IgD-negative memory B cell (primary cell): ENCODE results near the gene ATM. TPM values are rescaled to one million over a fixed set of nuclear protein-coding genes. Genes with fewer than 3 reads are reported as not detected.

Experiments
- H3K27ac Mint-ChIP-seq, 3 donors: one replicate each; pipeline ENCODE4 v1.8.0; 2020 to 2022; ENCODE audit warnings: mild to moderate bottlenecking in 3 of 3, mixed read lengths in 3 of 3, moderate library complexity in 1 of 3
- H3K27me3 Mint-ChIP-seq: one replicate; pipeline ENCODE4 v1.8.0; 2021; ENCODE audit warnings: mixed read lengths
- H3K36me3 Mint-ChIP-seq: one replicate; pipeline ENCODE4 v1.8.0; 2020; ENCODE audit warnings: mild to moderate bottlenecking, mixed read lengths
- H3K4me1 Mint-ChIP-seq, 3 donors: one replicate each; pipeline ENCODE4 v1.8.0; 2020 to 2022; ENCODE audit warnings: mixed read lengths in 3 of 3, mild to moderate bottlenecking in 1 of 3
- H3K4me3 Mint-ChIP-seq, 4 donors: one replicate each; pipeline ENCODE4 v1.8.0; 2020 to 2022; ENCODE audit warnings: mild to moderate bottlenecking in 4 of 4, mixed read lengths in 4 of 4, moderate library complexity in 3 of 4
- H3K9me3 Mint-ChIP-seq, 3 donors: one replicate each; pipeline ENCODE4 v1.8.0; 2020 to 2021; ENCODE audit warnings: mixed read lengths in 3 of 3, mild to moderate bottlenecking in 1 of 3
- polyA plus RNA-seq: library from polyadenylated mRNA; unstranded; fragments of 300-500 nt; fragmentation: Illumina TruSeq; gene quantifications from one replicate; pipeline ENCODE4 v1.2.3, GENCODE V29; 2021

The ATM gene
- polyA plus RNA-seq, 1 donor from 2014 or later = 48.7 TPM

GRCh38 chr11:108213784-108214183 lies 9.1 kb upstream of the ATM start:
- Mint-ChIP-seq H3K27ac (peak overlapping the region in 1 of 3 donors; percentile 41), H3K4me3 (peak overlapping the region in 1 of 4 donors; percentile 34), H3K4me1 (peaks cover 29 to 38% (median 36%) of the 10 kb centered on the region in 3 donors), H3K27me3 (no peaks in the 10 kb centered on the region), H3K9me3 (no peaks in the 10 kb centered on the region), H3K36me3 (peaks cover 19% of the 10 kb centered on the region)

- Mint-ChIP-seq H3K9me3 (no peaks in the 10 kb centered on the region), H3K36me3 (peaks cover 3% of the 10 kb centered on the region), H3K4me1 (peaks cover 48 to 53% (median 48%) of the 10 kb centered on the region in 3 donors), H3K4me3 (peak overlapping the region in 1 of 4 donors; percentile 54), H3K27ac (peak overlapping the region in 1 of 3 donors; percentile 65), H3K27me3 (no peaks in the 10 kb centered on the region)
Measured at GRCh38 chr11:108216988-108217387, 5.9 kb upstream of the ATM start.

GRCh38 chr11:108218455-108218854 lies 4.4 kb upstream of the ATM start:
- Mint-ChIP-seq H3K27me3 (no peaks in the 10 kb centered on the region), H3K27ac (peak overlapping the region in 1 of 3 donors; percentile 37), H3K4me3 (peak overlapping the region in 2 of 4 donors; percentile 37 to 73), H3K4me1 (peaks cover 48 to 52% (median 48%) of the 10 kb centered on the region in 3 donors), H3K36me3 (no peaks in the 10 kb centered on the region), H3K9me3 (no peaks in the 10 kb centered on the region)

GRCh38 chr11:108218912-108219783 lies 3.7 kb upstream of the ATM start:
- H3K27ac Mint-ChIP-seq = peak overlapping the region in 2 of 3 donors; percentile 13 to 37

GRCh38 chr11:108220721-108221336 lies 2.0 kb upstream of the ATM start:
- Mint-ChIP-seq H3K27me3 (no peaks in the 10 kb centered on the region), H3K36me3 (no peaks in the 10 kb centered on the region), H3K4me1 (peaks cover 46 to 52% (median 50%) of the 10 kb centered on the region in 3 donors), H3K27ac (peak overlapping the region in 1 of 3 donors; percentile 50), H3K4me3 (no peak overlapping the region), H3K9me3 (no peaks in the 10 kb centered on the region)

More at GRCh38 chr11:108218912-108219783, 3.7 kb upstream of the ATM start:
- Mint-ChIP-seq H3K9me3 (no peaks in the 10 kb centered on the region), H3K4me1 (peaks cover 46 to 50% (median 48%) of the 10 kb centered on the region in 3 donors), H3K36me3 (no peaks in the 10 kb centered on the region), H3K4me3 (peak overlapping the region in 3 of 4 donors; percentile 1 to 51 (median 37)), H3K27me3 (no peaks in the 10 kb centered on the region)

GRCh38 chr11:108221371-108221770 lies 1.5 kb upstream of the ATM start:
- H3K4me3 Mint-ChIP-seq = no peak overlapping the region
- peaks cover 41 to 53% (median 52%) of the 10 kb centered on the region in 3 donors for H3K4me1 Mint-ChIP-seq
- H3K27ac Mint-ChIP-seq = no peak overlapping the region
- peaks cover under 1% of the 10 kb centered on the region for H3K36me3 Mint-ChIP-seq
- no peaks in the 10 kb centered on the region for H3K27me3 Mint-ChIP-seq
- H3K9me3 Mint-ChIP-seq = no peaks in the 10 kb centered on the region

- H3K27me3 Mint-ChIP-seq = no peaks in the 10 kb centered on the region
- peaks cover 2% of the 10 kb centered on the region for H3K36me3 Mint-ChIP-seq
- no peak overlapping the region for H3K27ac Mint-ChIP-seq
- no peaks in the 10 kb centered on the region for H3K9me3 Mint-ChIP-seq
- no peak overlapping the region for H3K4me3 Mint-ChIP-seq
- peaks cover 35 to 52% (median 51%) of the 10 kb centered on the region in 3 donors for H3K4me1 Mint-ChIP-seq
Measured at GRCh38 chr11:108221911-108222573, 825 bp upstream of the ATM start.

GRCh38 chr11:108223348-108224149 lies 682 bp downstream of the ATM start:
- Mint-ChIP-seq H3K9me3 (no peaks in the 10 kb centered on the region), H3K4me3 (no peak overlapping the region), H3K27me3 (no peaks in the 10 kb centered on the region), H3K27ac (no peak overlapping the region), H3K36me3 (peaks cover 5% of the 10 kb centered on the region), H3K4me1 (peaks cover 30 to 50% (median 49%) of the 10 kb centered on the region in 3 donors)

GRCh38 chr11:108224366-108224765 lies 1.5 kb downstream of the ATM start:
- H3K27ac Mint-ChIP-seq = no peak overlapping the region
- H3K36me3 Mint-ChIP-seq = peaks cover 8% of the 10 kb centered on the region
- H3K4me1 Mint-ChIP-seq = peaks cover 27 to 46% (median 45%) of the 10 kb centered on the region in 3 donors
- H3K9me3 Mint-ChIP-seq = no peaks in the 10 kb centered on the region
- no peaks in the 10 kb centered on the region for H3K27me3 Mint-ChIP-seq
- H3K4me3 Mint-ChIP-seq = no peak overlapping the region

GRCh38 chr11:108224911-108225786 lies 2.3 kb downstream of the ATM start:
- Mint-ChIP-seq H3K9me3 (no peaks in the 10 kb centered on the region), H3K4me1 (peaks cover 21 to 41% (median 37%) of the 10 kb centered on the region in 3 donors), H3K27ac (no peak overlapping the region), H3K4me3 (no peak overlapping the region), H3K27me3 (no peaks in the 10 kb centered on the region), H3K36me3 (peaks cover 8% of the 10 kb centered on the region)

GRCh38 chr11:108226036-108226435 lies 3.2 kb downstream of the ATM start:
- peak overlapping the region in 2 of 3 donors; percentile 87 to 93 for H3K27ac Mint-ChIP-seq
- H3K4me1 Mint-ChIP-seq = peaks cover 13 to 33% (median 28%) of the 10 kb centered on the region in 3 donors
- H3K4me3 Mint-ChIP-seq = peak overlapping the region in 3 of 4 donors; percentile 64 to 90 (median 70)
- H3K36me3 Mint-ChIP-seq = peaks cover 8% of the 10 kb centered on the region
- H3K9me3 Mint-ChIP-seq = no peaks in the 10 kb centered on the region
- H3K27me3 Mint-ChIP-seq = no peaks in the 10 kb centered on the region

- H3K9me3 Mint-ChIP-seq = no peaks in the 10 kb centered on the region
- H3K27me3 Mint-ChIP-seq = no peaks in the 10 kb centered on the region
- H3K4me1 Mint-ChIP-seq = peaks cover 13 to 32% (median 24%) of the 10 kb centered on the region in 3 donors
- peak overlapping the region in 2 of 4 donors; percentile 63 to 68 for H3K4me3 Mint-ChIP-seq
- H3K27ac Mint-ChIP-seq = peak overlapping the region in 2 of 3 donors; percentile 23 to 68
- H3K36me3 Mint-ChIP-seq = peaks cover 12% of the 10 kb centered on the region
Measured at GRCh38 chr11:108228251-108228650, 5.4 kb downstream of the ATM start.

GRCh38 chr11:108233277-108233945 lies 10.5 kb downstream of the ATM start:
- Mint-ChIP-seq H3K9me3 (no peaks in the 10 kb centered on the region), H3K4me3 (peak overlapping the region in 1 of 4 donors; percentile 9), H3K27me3 (no peaks in the 10 kb centered on the region), H3K4me1 (peaks cover 28 to 33% (median 31%) of the 10 kb centered on the region in 3 donors), H3K27ac (peak overlapping the region in 2 of 3 donors; percentile 27 to 46), H3K36me3 (peaks cover 20% of the 10 kb centered on the region)
